ENCODE results near the gene MAGEA4. TPM values are rescaled to one million over a fixed set of nuclear protein-coding genes. Genes with fewer than 3 reads are reported as not detected.

MAGEA4 gene
- total and polyA plus RNA-seq, 2 of the 4 experiments (the other 2 are of a cell fraction): not detected

GRCh38 chrX:151879856-151880255 is 32.8 kb upstream of the MAGEA4 start:
- Histone ChIP-seq H2AK5ac (ENCODE audit: low read depth, low read length) (no peak overlapping the region), H3K9me1 (ENCODE audit: insufficient read depth, low read length) (no peaks in the 10 kb centered on the region), H3K27me3 (ENCODE audit: control insufficient read depth, insufficient read depth, low read length) (no peaks in the 10 kb centered on the region), H2AK9ac (replicated peaks; ENCODE audit: low read depth, low read length, poor library complexity) (no peak overlapping the region), H3K27ac (ENCODE audit: insufficient read depth, low read length) (no peak overlapping the region), H2BK5ac (ENCODE audit: low read depth, low read length, poor library complexity, severe bottlenecking) (no peak overlapping the region), H3K79me1 (ENCODE audit: low read depth in 1 of 2, low read length in 2 of 2) (no peaks in the 10 kb centered on the region), H3K18ac (ENCODE audit: low read depth, low read length) (no peak overlapping the region), H3K4ac (ENCODE audit: low read depth, low read length) (no peak overlapping the region), H4K20me1 (ENCODE audit: insufficient read depth, low read length) (no peaks in the 10 kb centered on the region), H4K8ac (ENCODE audit: low read depth in 2 of 2, low read length in 2 of 2) (no peak overlapping the region), H4K91ac (ENCODE audit: insufficient read depth, low read depth, low read length) (no peak overlapping the region), H3K36me3 (ENCODE audit: control insufficient read depth, insufficient read depth, low read length) (no peaks in the 10 kb centered on the region), H2AFZ (replicated peaks; ENCODE audit: low read length, poor library complexity) (no peak overlapping the region), H4K5ac (ENCODE audit: low read depth, low read length) (no peak overlapping the region), H2BK20ac (ENCODE audit: low read depth, low read length) (no peak overlapping the region), H3K4me3 (ENCODE audit: insufficient read depth, low read depth, low read length) (no peak overlapping the region), H3K56ac (ENCODE audit: extremely low read depth, insufficient read depth, low read length) (no peak overlapping the region), H3K14ac (replicated peaks; ENCODE audit: low read depth, low read length) (no peak overlapping the region), H3K4me2 (ENCODE audit: low read depth, low read length) (no peak overlapping the region), H3K9me3 (ENCODE audit: control insufficient read depth, insufficient read depth, low read length) (no peaks in the 10 kb centered on the region), H2BK120ac (ENCODE audit: low read depth, low read length) (no peak overlapping the region), H3K23ac (ENCODE audit: low read depth, low read length) (no peak overlapping the region), H3K9ac (ENCODE audit: low read depth, low read length) (no peak overlapping the region), H2BK15ac (ENCODE audit: low read depth, low read length) (no peak overlapping the region), H3K4me1 (ENCODE audit: control insufficient read depth, insufficient read depth, low read length) (no peaks in the 10 kb centered on the region)
- BruUV-seq (replicated peaks): no TSS peak
- no CpG with 5 or more reads among the region's 4 CpGs for WGBS, 2 experiments (ENCODE audit: extremely low coverage in 2 of 2, insufficient read length in 1 of 2)
- POLR2A ChIA-PET (ENCODE audit: unreplicated experiment): no interaction called here
- in situ Hi-C loops (cut with MboI; ENCODE audit: low sequenced_read_pairs): no loop called here
- CTCF ChIA-PET: no interaction called here
- dilution Hi-C loops (cut with HindIII; ENCODE audit: low sequenced_read_pairs, unreplicated experiment): no loop called here
- TF ChIP-seq USF2 (IDR thresholded peaks at IDR 0.05; ENCODE audit: low read depth, low read length) (no peak), FOS (IDR thresholded peaks at IDR 0.05; ENCODE audit: low read depth, low read length) (no peak), RCOR1 (IDR thresholded peaks at IDR 0.05; ENCODE audit: insufficient replicate concordance, low read length) (no peak), BHLHE40 (IDR thresholded peaks at IDR 0.05; ENCODE audit: low read depth, low read length) (no peak), SMC3 (IDR thresholded peaks at IDR 0.05; ENCODE audit: low read depth, low read length) (no peak), MAFK (IDR thresholded peaks at IDR 0.05; ENCODE audit: low read depth, low read length) (no peak), POLR2A (IDR thresholded peaks at IDR 0.05; ENCODE audit: low read depth, low read length) (no peak), RFX5 (IDR thresholded peaks at IDR 0.05; ENCODE audit: low read depth, low read length) (no peak), CHD1 (IDR thresholded peaks at IDR 0.05; ENCODE audit: low read depth, low read length) (no peak), CEBPB (IDR thresholded peaks at IDR 0.05; ENCODE audit: low read depth, low read length) (no peak), NFE2L2 (IDR thresholded peaks at IDR 0.05; ENCODE audit: low read depth, low read length) (no peak), ELK1 (IDR thresholded peaks at IDR 0.05; ENCODE audit: borderline replicate concordance, low read depth, low read length) (no peak), MAZ (IDR thresholded peaks at IDR 0.05; ENCODE audit: borderline replicate concordance, low read depth, low read length) (no peak), MXI1 (IDR thresholded peaks at IDR 0.05; ENCODE audit: borderline replicate concordance, low read depth, low read length) (no peak), RAD21 (IDR thresholded peaks at IDR 0.05; ENCODE audit: low read length) (no peak)
- TF ChIP-seq, protein P1, sequence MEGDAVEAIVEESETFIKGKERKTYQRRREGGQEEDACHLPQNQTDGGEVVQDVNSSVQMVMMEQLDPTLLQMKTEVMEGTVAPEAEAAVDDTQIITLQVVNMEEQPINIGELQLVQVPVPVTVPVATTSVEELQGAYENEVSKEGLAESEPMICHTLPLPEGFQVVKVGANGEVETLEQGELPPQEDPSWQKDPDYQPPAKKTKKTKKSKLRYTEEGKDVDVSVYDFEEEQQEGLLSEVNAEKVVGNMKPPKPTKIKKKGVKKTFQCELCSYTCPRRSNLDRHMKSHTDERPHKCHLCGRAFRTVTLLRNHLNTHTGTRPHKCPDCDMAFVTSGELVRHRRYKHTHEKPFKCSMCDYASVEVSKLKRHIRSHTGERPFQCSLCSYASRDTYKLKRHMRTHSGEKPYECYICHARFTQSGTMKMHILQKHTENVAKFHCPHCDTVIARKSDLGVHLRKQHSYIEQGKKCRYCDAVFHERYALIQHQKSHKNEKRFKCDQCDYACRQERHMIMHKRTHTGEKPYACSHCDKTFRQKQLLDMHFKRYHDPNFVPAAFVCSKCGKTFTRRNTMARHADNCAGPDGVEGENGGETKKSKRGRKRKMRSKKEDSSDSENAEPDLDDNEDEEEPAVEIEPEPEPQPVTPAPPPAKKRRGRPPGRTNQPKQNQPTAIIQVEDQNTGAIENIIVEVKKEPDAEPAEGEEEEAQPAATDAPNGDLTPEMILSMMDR (conservative IDR thresholded peaks at IDR 0.05; ENCODE audit: low read depth, low read length): no peak
- intact Hi-C loops (cut with micrococcal nuclease): no loop called here
- ATAC-seq (ENCODE audit: low read depth) (no peak), DNase-seq (no peak)

Data from IMR-90 (cell line).